Gastrocnemius medialis (tissue), 4 donors: Measurements from ENCODE around the gene HIVEP3. TPM values are rescaled to one million over a fixed set of nuclear protein-coding genes. Genes with fewer than 3 reads are reported as not detected.
A peak's percentile ranks its signal among the peaks of the same experiment; 100 is the strongest.

Experiments
- ATAC-seq, 2 donors: fragments of 150-250 bp; one replicate each; pipeline ENCODE4 v1.9.1; 2016
- DNase-seq, 2 donors: peaks; one replicate each; pipeline ENCODE4 v3.0.0-alpha.2; 2019
- H3K27ac ChIP-seq, 4 donors: fragments of 200-600 bp; sonication (generic); 1 replicate in 1 of 4; 2 replicates in 3 of 4; pipeline ENCODE4 v1.5.1; 2016 to 2018; ENCODE audit warnings: mild to moderate bottlenecking in 2 of 4, moderate library complexity in 1 of 4
- H3K27me3 ChIP-seq, 3 donors: fragments of 200-600 bp; sonication (generic) in 2 of 3; 1 replicate in 1 of 3; 2 replicates in 2 of 3; pipeline versions ENCODE4 v1.5.1 to v1.6.0; 2016 to 2019; ENCODE audit warnings: mild to moderate bottlenecking in 1 of 3, moderate library complexity in 1 of 3
- H3K36me3 ChIP-seq, 2 donors: fragments of 200-600 bp; sonication (generic) in 1 of 2; one replicate each; pipeline ENCODE4 v1.5.1; 2017 to 2018
- H3K4me1 ChIP-seq, 2 donors: fragments of 200-600 bp; sonication (generic) in 1 of 2; one replicate each; pipeline ENCODE4 v1.5.1; 2016 to 2017; ENCODE audit warnings: mild to moderate bottlenecking in 2 of 2
- H3K4me3 ChIP-seq, 4 donors: fragments of 200-600 bp; sonication (generic) in 3 of 4; 1 replicate in 1 of 4; 2 replicates in 3 of 4; pipeline ENCODE4 v1.5.1; 2016 to 2019; ENCODE audit warnings: mild to moderate bottlenecking in 2 of 4
- H3K9me3 ChIP-seq, 3 donors: fragments of 200-600 bp; sonication (generic) in 2 of 3; 1 replicate in 1 of 3; 2 replicates in 2 of 3; pipeline ENCODE4 v1.5.1; 2016 to 2019
- CTCF ChIP-seq, 5 experiments: fragments of 450-650 bp in 3 of 5; fragments of 200-600 bp in 2 of 5; sonication (generic) in 2 of 5; IDR thresholded peaks in 4 of 5; conservative IDR thresholded peaks in 1 of 5; 1 replicate in 4 of 5; 2 replicates in 1 of 5; pipeline ENCODE4 v1.5.1; 2016 to 2019; ENCODE audit warnings: antibody characterized with exemption in 5 of 5, mild to moderate bottlenecking in 3 of 5, moderate library complexity in 3 of 5
- POLR2A ChIP-seq, 2 donors: fragments of 450-650 bp; IDR thresholded peaks; one replicate each; pipeline ENCODE4 v1.6.1; 2017; ENCODE audit warnings: antibody characterized with exemption in 2 of 2, mild to moderate bottlenecking in 2 of 2, moderate library complexity in 2 of 2
- in situ Hi-C, 4 donors: fragments of 200-750 bp; cut with MboI; loops; one replicate each; pipeline versions ENCODE4 v1.15.0 to v1.8.0; 2017; ENCODE audit warnings: low sequenced_read_pairs in 4 of 4
- intact Hi-C: fragments of 100-400 bp; cut with DNase I; formaldehyde crosslinking; loops from one replicate; pipeline ENCODE4 v1.15.1; 2023; ENCODE audit warnings: low total_unique reads
- total RNA-seq, 4 donors: library from RNA; depleted of rRNA; stranded (reverse); fragments of >200 nt; gene quantifications; one replicate each; pipeline versions ENCODE4 v1.1.0 to v1.2.3, GENCODE V29; 2016

Gene HIVEP3
- total RNA-seq, 4 donors from 2014 or later = 0.80 to 1.8 (median 1.3) TPM

GRCh38 chr1:41483001-41483850, 435.5 kb downstream of the HIVEP3 start:
- DNase-seq (peak; percentile 55 to 72), ATAC-seq (peak; percentile 67 to 81)
- Histone ChIP-seq H3K27ac (peak overlapping the region; percentile 33 to 61 (median 59)), H3K36me3 (no peaks in the 10 kb centered on the region), H3K9me3 (no peaks in the 10 kb centered on the region), H3K4me1 (peaks cover 39 to 56% of the 10 kb centered on the region in 2 donors), H3K27me3 (no peaks in the 10 kb centered on the region), H3K4me3 (no peak overlapping the region)
- in situ Hi-C loops (no loop called here), intact Hi-C loops (no loop called here)
- no peak for TF ChIP-seq CTCF (IDR thresholded peaks at IDR 0.05 in 4 of 5, conservative IDR thresholded peaks at IDR 0.05 in 1 of 5)
- no peak for TF ChIP-seq POLR2A (IDR thresholded peaks at IDR 0.05)

GRCh38 chr1:41482001-41482765, 436.5 kb downstream of the HIVEP3 start:
- ATAC-seq (peak in 1 of 2 donors; percentile 6), DNase-seq (peak in 1 of 2 donors; percentile 61)
- intact Hi-C loops = no loop called here
- TF ChIP-seq POLR2A (IDR thresholded peaks at IDR 0.05) (no peak), CTCF (IDR thresholded peaks at IDR 0.05 in 4 of 5, conservative IDR thresholded peaks at IDR 0.05 in 1 of 5) (no peak)
- in situ Hi-C loops = no loop called here
- H3K4me1 ChIP-seq = peaks cover 36 to 54% of the 10 kb centered on the region in 2 donors
- H3K4me3 ChIP-seq = no peak overlapping the region
- no peaks in the 10 kb centered on the region for H3K27me3 ChIP-seq
- H3K9me3 ChIP-seq = no peaks in the 10 kb centered on the region
- no peaks in the 10 kb centered on the region for H3K36me3 ChIP-seq
- H3K27ac ChIP-seq = peak overlapping the region in 3 of 4 donors; percentile 58 to 61 (median 60)

- intact Hi-C loops (no loop called here), in situ Hi-C loops (no loop called here)
- no peak overlapping the region for H3K4me3 ChIP-seq
- ATAC-seq (no peak), DNase-seq (no peak)
- no peak for TF ChIP-seq POLR2A (IDR thresholded peaks at IDR 0.05)
- TF ChIP-seq CTCF (IDR thresholded peaks at IDR 0.05 in 4 of 5, conservative IDR thresholded peaks at IDR 0.05 in 1 of 5) = no peak
- peaks cover 32 to 44% of the 10 kb centered on the region in 2 donors for H3K4me1 ChIP-seq
- H3K36me3 ChIP-seq = no peaks in the 10 kb centered on the region
- no peaks in the 10 kb centered on the region for H3K9me3 ChIP-seq
- no peaks in the 10 kb centered on the region for H3K27me3 ChIP-seq
- no peak overlapping the region for H3K27ac ChIP-seq
Measured at GRCh38 chr1:41481109-41481775, 437.5 kb downstream of the HIVEP3 start.

- Histone ChIP-seq H3K36me3 (no peaks in the 10 kb centered on the region), H3K27ac (no peak overlapping the region), H3K9me3 (no peaks in the 10 kb centered on the region), H3K4me1 (peaks cover 32 to 41% of the 10 kb centered on the region in 2 donors), H3K27me3 (no peaks in the 10 kb centered on the region), H3K4me3 (no peak overlapping the region)
- in situ Hi-C loops (no loop called here), intact Hi-C loops (no loop called here)
- TF ChIP-seq POLR2A (IDR thresholded peaks at IDR 0.05) = no peak
- TF ChIP-seq CTCF (IDR thresholded peaks at IDR 0.05 in 4 of 5, conservative IDR thresholded peaks at IDR 0.05 in 1 of 5) = no peak
- ATAC-seq (no peak), DNase-seq (no peak)
Measured at GRCh38 chr1:41480204-41481108, 438.3 kb downstream of the HIVEP3 start.
